ENCODE measurements around the gene IRF2BP1. TPM values are rescaled to one million over a fixed set of nuclear protein-coding genes. Genes with fewer than 3 reads are reported as not detected.

The IRF2BP1 gene
- total RNA-seq, 1 donor, result 35.8 TPM

- H3K36me3 ChIP-seq (ENCODE audit: insufficient read depth, low read length), result peaks cover 5% of the 10 kb centered on the region
- no peaks in the 10 kb centered on the region for H3K27me3 ChIP-seq (ENCODE audit: insufficient read depth, low read length)
- H3K4me1 ChIP-seq (ENCODE audit: insufficient read depth, low read length), result peaks cover 25% of the 10 kb centered on the region
- peaks cover 24% of the 10 kb centered on the region for H4K20me1 ChIP-seq (ENCODE audit: insufficient read depth, low read length)
- H3K79me2 ChIP-seq (ENCODE audit: insufficient read depth, low read length), result peaks cover 17% of the 10 kb centered on the region
- peak overlapping the region; percentile 80 for H3K4me3 ChIP-seq (ENCODE audit: insufficient read depth, low read length)
- peak; percentile 99 for DNase-seq (ENCODE audit: insufficient read length, low spot score, missing footprints)
- H2AFZ ChIP-seq (ENCODE audit: low read length), result peak overlapping the region; percentile 99
- H3K27ac ChIP-seq (ENCODE audit: low read depth, low read length), result peak overlapping the region; percentile 99
- TF ChIP-seq, protein P1, sequence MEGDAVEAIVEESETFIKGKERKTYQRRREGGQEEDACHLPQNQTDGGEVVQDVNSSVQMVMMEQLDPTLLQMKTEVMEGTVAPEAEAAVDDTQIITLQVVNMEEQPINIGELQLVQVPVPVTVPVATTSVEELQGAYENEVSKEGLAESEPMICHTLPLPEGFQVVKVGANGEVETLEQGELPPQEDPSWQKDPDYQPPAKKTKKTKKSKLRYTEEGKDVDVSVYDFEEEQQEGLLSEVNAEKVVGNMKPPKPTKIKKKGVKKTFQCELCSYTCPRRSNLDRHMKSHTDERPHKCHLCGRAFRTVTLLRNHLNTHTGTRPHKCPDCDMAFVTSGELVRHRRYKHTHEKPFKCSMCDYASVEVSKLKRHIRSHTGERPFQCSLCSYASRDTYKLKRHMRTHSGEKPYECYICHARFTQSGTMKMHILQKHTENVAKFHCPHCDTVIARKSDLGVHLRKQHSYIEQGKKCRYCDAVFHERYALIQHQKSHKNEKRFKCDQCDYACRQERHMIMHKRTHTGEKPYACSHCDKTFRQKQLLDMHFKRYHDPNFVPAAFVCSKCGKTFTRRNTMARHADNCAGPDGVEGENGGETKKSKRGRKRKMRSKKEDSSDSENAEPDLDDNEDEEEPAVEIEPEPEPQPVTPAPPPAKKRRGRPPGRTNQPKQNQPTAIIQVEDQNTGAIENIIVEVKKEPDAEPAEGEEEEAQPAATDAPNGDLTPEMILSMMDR (IDR thresholded peaks at IDR 0.05; ENCODE audit: extremely low read depth, low read depth, low read length), result no peak
- peak overlapping the region; percentile 99 for H3K4me2 ChIP-seq (ENCODE audit: insufficient read depth, low read length)
- H3K9me3 ChIP-seq (ENCODE audit: low read depth, low read length), result no peaks in the 10 kb centered on the region
Measured at GRCh38 chr19:45886427-45887199, 672 bp upstream of the IRF2BP1 start.

DNA sequence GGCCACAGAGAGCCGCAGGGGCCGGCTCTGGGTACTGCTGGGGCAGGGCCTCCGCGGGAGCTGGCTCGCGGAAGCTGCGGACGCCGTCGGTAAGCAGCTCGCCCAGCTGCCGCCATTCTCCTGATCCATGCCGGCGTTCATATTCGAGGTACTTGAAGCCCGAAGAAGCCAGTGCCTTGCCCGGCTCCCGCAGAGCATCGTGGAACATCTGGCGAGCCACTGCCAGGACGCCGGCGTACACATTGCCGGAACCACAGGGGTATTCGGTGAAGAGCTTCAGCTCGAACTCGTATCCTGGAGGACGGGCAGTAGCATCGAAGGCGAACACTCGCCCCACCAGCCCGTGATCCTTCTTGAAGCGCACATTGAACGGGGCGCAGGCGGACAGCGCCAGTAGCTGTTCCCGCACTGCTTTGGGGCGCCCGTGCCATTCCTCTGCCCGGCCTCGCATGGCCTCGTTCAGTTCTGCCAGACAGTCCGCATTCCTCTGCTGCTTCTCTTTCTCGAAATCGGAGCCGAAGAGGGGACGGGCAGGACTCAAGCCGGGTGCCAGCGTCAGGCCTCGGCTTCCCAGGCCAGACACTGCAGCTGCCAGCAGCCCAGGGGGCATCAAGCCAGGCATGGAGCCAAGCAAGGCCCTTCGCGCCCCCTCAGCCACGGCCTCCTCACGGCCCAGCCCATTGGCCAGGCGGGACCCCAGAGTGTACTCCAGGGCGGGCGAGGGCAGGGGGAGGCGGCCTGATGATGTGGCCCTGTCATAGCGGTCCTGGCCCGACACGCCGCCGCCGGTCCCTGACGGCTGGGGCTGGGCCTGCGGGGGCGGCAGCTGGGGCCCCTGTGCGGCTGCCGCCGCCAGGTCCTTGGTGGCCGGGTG, 1.0 kb downstream of the IRF2BP1 start:
- Histone ChIP-seq H3K9me3 (ENCODE audit: low read depth, low read length) (no peaks in the 10 kb centered on the region), H3K36me3 (ENCODE audit: insufficient read depth, low read length) (peaks cover 5% of the 10 kb centered on the region), H3K27me3 (ENCODE audit: insufficient read depth, low read length) (no peaks in the 10 kb centered on the region), H3K79me2 (ENCODE audit: insufficient read depth, low read length) (peaks cover 17% of the 10 kb centered on the region), H3K27ac (ENCODE audit: low read depth, low read length) (no peak overlapping the region), H4K20me1 (ENCODE audit: insufficient read depth, low read length) (peaks cover 24% of the 10 kb centered on the region), H3K4me2 (ENCODE audit: insufficient read depth, low read length) (peak overlapping the region; percentile 99), H3K4me3 (ENCODE audit: insufficient read depth, low read length) (peak overlapping the region; percentile 80), H3K4me1 (ENCODE audit: insufficient read depth, low read length) (peaks cover 25% of the 10 kb centered on the region), H2AFZ (ENCODE audit: low read length) (no peak overlapping the region)
- peak; percentile 89 for DNase-seq (ENCODE audit: insufficient read length, low spot score, missing footprints)
- TF ChIP-seq, protein P1 (IDR thresholded peaks at IDR 0.05; ENCODE audit: extremely low read depth, low read depth, low read length), result no peak

GRCh38 chr19:45883881-45884681, 1.9 kb downstream of the IRF2BP1 start:
- H3K9me3 ChIP-seq (ENCODE audit: low read depth, low read length), result no peaks in the 10 kb centered on the region
- no peak overlapping the region for H3K4me3 ChIP-seq (ENCODE audit: insufficient read depth, low read length)
- TF ChIP-seq, protein P1 (IDR thresholded peaks at IDR 0.05; ENCODE audit: extremely low read depth, low read depth, low read length), result no peak
- peak overlapping the region; percentile 48 for H3K4me2 ChIP-seq (ENCODE audit: insufficient read depth, low read length)
- H3K36me3 ChIP-seq (ENCODE audit: insufficient read depth, low read length), result peaks cover 5% of the 10 kb centered on the region
- no peak overlapping the region for H3K27ac ChIP-seq (ENCODE audit: low read depth, low read length)
- no peak overlapping the region for H2AFZ ChIP-seq (ENCODE audit: low read length)
- peaks cover 25% of the 10 kb centered on the region for H3K4me1 ChIP-seq (ENCODE audit: insufficient read depth, low read length)
- H3K79me2 ChIP-seq (ENCODE audit: insufficient read depth, low read length), result peaks cover 17% of the 10 kb centered on the region
- H3K27me3 ChIP-seq (ENCODE audit: insufficient read depth, low read length), result no peaks in the 10 kb centered on the region
- peak; percentile 73 for DNase-seq (ENCODE audit: insufficient read length, low spot score, missing footprints)
- peaks cover 24% of the 10 kb centered on the region for H4K20me1 ChIP-seq (ENCODE audit: insufficient read depth, low read length)

Measured in osteoblast (primary cell).